ENCODE measurements around the gene AADACL4. TPM values are rescaled to one million over a fixed set of nuclear protein-coding genes. Genes with fewer than 3 reads are reported as not detected.

The AADACL4 gene
- total and polyA plus RNA-seq, 9 of the 15 experiments (the other 6 are each of a cell fraction or from before 2014, with no cell fraction given): not detected

- TF ChIP-seq, protein P1, sequence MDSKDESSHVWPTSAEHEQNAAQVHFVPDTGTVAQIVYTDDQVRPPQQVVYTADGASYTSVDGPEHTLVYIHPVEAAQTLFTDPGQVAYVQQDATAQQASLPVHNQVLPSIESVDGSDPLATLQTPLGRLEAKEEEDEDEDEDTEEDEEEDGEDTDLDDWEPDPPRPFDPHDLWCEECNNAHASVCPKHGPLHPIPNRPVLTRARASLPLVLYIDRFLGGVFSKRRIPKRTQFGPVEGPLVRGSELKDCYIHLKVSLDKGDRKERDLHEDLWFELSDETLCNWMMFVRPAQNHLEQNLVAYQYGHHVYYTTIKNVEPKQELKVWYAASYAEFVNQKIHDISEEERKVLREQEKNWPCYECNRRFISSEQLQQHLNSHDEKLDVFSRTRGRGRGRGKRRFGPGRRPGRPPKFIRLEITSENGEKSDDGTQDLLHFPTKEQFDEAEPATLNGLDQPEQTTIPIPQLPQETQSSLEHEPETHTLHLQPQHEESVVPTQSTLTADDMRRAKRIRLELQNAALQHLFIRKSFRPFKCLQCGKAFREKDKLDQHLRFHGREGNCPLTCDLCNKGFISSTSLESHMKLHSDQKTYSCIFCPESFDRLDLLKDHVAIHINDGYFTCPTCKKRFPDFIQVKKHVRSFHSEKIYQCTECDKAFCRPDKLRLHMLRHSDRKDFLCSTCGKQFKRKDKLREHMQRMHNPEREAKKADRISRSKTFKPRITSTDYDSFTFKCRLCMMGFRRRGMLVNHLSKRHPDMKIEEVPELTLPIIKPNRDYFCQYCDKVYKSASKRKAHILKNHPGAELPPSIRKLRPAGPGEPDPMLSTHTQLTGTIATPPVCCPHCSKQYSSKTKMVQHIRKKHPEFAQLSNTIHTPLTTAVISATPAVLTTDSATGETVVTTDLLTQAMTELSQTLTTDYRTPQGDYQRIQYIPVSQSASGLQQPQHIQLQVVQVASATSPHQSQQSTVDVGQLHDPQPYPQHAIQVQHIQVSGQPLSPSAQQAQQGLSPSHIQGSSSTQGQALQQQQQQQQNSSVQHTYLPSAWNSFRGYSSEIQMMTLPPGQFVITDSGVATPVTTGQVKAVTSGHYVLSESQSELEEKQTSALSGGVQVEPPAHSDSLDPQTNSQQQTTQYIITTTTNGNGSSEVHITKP (IDR thresholded peaks at IDR 0.05; ENCODE audit: partially characterized antibody): no peak
- TF ChIP-seq, protein P2, sequence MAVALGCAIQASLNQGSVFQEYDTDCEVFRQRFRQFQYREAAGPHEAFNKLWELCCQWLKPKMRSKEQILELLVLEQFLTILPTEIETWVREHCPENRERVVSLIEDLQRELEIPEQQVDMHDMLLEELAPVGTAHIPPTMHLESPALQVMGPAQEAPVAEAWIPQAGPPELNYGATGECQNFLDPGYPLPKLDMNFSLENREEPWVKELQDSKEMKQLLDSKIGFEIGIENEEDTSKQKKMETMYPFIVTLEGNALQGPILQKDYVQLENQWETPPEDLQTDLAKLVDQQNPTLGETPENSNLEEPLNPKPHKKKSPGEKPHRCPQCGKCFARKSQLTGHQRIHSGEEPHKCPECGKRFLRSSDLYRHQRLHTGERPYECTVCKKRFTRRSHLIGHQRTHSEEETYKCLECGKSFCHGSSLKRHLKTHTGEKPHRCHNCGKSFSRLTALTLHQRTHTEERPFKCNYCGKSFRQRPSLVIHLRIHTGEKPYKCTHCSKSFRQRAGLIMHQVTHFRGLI (CRISPR knock-in tag; IDR thresholded peaks at IDR 0.05): no peak
- TF ChIP-seq KDM5B (IDR thresholded peaks at IDR 0.05; ENCODE audit: insufficient replicate concordance, low read depth, low read length): no peak
- TF ChIP-seq SFPQ (IDR thresholded peaks at IDR 0.05; ENCODE audit: low read depth, low read length): no peak
- TF ChIP-seq ZBTB33 (CRISPR knock-in tag; IDR thresholded peaks at IDR 0.05): peak; percentile 31; the same call in 1 of the 2 replicates
- no peak for TF ChIP-seq ZNF146 (CRISPR knock-in tag; IDR thresholded peaks at IDR 0.05; ENCODE audit: unreplicated experiment)
- TF ChIP-seq, protein P3, sequence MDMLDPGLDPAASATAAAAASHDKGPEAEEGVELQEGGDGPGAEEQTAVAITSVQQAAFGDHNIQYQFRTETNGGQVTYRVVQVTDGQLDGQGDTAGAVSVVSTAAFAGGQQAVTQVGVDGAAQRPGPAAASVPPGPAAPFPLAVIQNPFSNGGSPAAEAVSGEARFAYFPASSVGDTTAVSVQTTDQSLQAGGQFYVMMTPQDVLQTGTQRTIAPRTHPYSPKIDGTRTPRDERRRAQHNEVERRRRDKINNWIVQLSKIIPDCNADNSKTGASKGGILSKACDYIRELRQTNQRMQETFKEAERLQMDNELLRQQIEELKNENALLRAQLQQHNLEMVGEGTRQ (CRISPR knock-in tag; IDR thresholded peaks at IDR 0.05): no peak
- TF ChIP-seq, protein P4, sequence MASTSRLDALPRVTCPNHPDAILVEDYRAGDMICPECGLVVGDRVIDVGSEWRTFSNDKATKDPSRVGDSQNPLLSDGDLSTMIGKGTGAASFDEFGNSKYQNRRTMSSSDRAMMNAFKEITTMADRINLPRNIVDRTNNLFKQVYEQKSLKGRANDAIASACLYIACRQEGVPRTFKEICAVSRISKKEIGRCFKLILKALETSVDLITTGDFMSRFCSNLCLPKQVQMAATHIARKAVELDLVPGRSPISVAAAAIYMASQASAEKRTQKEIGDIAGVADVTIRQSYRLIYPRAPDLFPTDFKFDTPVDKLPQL (IDR thresholded peaks at IDR 0.05; ENCODE audit: extremely low read depth, insufficient read length): no peak
- no peak for TF ChIP-seq WHSC1 (IDR thresholded peaks at IDR 0.05; ENCODE audit: low read length)
- TF ChIP-seq, protein P5, sequence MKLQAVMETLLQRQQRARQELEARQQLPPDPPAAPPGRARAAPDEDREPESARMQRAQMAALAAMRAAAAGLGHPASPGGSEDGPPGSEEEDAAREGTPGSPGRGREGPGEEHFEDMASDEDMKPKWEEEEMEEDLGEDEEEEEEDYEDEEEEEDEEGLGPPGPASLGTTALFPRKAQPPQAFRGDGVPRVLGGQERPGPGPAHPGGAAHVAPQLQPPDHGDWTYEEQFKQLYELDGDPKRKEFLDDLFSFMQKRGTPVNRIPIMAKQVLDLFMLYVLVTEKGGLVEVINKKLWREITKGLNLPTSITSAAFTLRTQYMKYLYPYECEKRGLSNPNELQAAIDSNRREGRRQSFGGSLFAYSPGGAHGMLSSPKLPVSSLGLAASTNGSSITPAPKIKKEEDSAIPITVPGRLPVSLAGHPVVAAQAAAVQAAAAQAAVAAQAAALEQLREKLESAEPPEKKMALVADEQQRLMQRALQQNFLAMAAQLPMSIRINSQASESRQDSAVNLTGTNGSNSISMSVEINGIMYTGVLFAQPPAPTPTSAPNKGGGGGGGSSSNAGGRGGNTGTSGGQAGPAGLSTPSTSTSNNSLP (IDR thresholded peaks at IDR 0.05; ENCODE audit: borderline replicate concordance, low read depth, low read length): no peak
- no peak for TF ChIP-seq FOXK1 (CRISPR knock-in tag; IDR thresholded peaks at IDR 0.05; ENCODE audit: borderline replicate concordance)
- TF ChIP-seq ETS2 (tag; IDR thresholded peaks at IDR 0.05; ENCODE audit: borderline replicate concordance, poor library complexity, severe bottlenecking): no peak
Observed at GRCh38 chr1:12619792-12620487, 23.9 kb upstream of the AADACL4 start (continued).

All from K562 (cell line).